ENCODE data around the gene PLCB2.

Gene PLCB2

DNA sequence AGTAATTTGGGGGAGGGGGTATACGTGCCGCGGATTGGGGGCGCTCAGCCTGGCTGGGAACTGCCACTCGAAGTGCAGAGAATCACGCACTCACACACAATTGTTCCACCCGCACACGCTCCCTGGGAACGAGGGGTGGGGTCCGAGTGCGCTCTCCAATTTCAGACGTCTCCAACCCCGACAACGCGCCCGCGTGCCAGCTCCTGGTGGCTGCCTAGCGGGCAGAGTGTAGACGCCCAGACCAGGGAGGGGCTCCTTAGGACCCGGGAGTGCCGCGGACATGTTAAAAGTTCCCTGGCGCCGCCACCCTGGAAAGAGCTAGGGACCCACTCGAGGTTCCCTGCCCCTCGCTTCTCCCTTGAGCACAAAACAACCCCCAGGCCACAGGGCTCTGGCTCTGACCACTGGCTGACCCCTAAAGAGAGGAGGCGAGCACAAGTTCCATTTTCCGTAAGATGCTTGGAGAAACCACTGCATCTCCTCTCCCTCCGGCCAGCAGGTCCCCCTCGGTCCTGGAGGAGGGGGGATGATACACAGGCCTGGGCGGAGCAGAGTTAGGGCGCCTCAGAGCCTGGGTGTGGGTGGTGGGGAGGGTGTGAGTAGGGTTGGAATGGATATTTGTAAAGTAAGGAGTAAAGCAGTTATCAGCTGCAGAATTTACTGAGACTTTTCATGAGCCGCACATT is 24.0 kb downstream of the PLCB2 start:
- no peak for DNase-seq

DNA sequence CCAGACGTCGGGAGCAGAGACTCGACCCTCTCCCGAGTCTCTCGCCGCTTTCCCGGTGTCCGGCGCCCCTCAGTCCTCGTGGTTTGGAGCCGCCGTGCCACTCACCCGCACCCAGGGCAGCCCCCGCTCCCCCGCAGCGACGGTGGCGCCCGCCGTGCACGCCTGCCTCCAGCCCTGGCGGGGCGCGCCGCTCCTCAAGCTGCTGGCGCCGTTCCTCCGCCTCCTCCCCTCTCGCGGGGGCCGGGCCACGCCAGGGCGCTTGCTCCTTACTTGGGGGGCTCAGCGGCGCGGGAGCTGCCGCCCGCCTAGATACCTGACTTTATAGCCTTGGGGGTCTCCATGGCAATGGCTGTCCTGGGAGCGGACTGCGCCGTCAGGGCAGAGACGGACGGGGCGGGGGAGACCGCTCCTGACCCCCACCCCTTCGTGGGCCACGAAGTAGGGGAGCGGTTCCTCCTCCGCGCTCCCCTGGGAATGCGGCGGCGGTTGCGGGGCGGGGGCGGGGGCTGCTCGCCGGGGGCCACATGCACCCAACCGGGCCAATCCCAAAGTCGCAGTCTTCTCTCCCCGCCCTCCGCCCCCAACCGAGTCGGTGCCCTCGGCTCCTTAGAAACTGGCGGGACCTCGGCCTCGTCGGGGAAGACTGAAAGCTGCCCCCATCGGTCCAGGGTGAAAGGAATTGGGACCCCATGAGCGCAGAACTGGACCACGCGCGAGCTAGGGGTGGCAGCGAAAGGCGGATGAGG is 24.7 kb downstream of the PLCB2 start, which contains the start of gene ANKRD63:
Gene ANKRD63 (minus strand): TSS at position 196 of the 746 bp plus-strand sequence. CDS start 478 bp downstream, outside the sequence.
- peak; percentile 59 for DNase-seq

DNA sequence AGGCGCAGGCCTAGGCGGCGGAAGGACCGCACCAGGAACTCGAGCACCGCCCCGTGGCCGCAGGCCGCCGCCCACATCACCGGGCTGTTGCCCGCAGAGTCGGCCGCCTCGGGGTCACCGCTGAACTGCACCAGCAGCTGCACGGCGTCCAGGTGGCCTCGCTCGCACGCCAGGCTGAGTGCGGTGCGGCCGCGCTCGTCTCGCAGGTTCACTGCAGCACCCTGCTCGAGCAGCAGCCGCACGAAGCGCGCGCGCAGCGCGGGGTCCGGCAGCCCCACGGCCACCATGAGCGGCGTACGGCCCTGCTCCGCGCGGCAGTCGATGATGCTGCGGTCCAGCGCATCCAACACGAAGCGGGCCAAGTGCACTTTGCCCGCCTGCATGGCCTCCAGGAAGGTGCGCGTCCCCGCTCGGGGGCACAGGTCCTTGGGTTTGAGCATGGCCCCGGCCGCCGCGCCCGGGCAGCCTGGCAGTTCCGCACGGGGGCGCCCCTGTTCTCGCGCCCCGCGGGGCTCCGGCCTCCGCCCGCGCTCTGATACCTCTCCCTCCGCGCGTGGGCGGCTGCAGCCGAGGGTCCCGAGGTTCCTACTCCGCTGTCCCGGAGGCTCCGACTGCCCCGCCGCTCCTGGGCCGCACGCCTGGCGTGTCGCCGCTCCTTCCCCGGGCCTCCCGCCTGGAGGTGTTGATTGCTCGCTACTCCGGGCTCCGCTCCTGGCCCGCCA is 25.4 kb downstream of the PLCB2 start:
- peak; percentile 68 for DNase-seq

GRCh38 chr15:40281801-40282146 is 26.0 kb downstream of the PLCB2 start:
- no peak for DNase-seq

- DNase-seq: no peak
Observed at GRCh38 chr15:40281057-40281800, 26.5 kb downstream of the PLCB2 start.

DNA sequence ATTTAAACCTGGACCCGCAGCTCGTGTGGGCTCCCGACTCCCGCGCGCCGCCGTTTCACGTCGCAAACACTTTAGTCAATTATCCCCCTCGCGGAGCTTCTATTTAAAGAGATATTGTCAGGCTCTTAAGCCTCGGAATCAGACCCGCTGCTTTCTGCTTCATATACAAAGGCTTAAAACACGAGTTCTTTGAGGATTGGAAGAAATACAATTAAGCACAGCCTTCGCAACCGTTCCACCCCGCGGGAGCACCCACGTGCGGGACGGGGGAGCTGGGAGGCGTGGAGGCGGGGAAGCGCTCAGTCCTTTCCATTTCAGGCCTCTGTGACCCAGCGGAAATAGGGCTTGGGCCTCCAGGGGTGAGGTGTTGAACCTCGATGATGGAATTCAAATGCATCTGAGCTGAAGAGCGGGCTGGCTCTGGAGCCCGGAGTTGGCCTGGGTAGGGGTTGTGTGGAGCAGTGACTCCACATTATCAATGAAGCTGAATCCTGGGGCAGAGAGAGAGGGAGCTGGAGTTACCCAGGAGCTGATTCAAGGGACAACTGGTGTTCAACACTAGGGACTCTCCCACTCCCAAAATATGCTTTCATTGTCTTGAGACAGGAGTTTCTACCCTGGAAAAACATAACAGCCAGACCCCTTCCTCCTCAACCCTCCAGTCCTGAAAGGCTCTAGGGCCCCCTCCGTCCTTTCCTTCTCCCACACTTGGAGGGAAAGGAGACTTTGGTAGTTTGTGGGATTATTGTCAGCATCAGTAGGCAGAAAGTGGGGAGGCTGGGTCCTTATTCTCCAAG is 27.3 kb downstream of the PLCB2 start:
- DNase-seq: no peak

- peak; percentile 82 for DNase-seq
Observed at GRCh38 chr15:40279437-40280141, 28.1 kb downstream of the PLCB2 start.

- no peak for DNase-seq
Observed at GRCh38 chr15:40278026-40278425, 29.7 kb downstream of the PLCB2 start.

DNA sequence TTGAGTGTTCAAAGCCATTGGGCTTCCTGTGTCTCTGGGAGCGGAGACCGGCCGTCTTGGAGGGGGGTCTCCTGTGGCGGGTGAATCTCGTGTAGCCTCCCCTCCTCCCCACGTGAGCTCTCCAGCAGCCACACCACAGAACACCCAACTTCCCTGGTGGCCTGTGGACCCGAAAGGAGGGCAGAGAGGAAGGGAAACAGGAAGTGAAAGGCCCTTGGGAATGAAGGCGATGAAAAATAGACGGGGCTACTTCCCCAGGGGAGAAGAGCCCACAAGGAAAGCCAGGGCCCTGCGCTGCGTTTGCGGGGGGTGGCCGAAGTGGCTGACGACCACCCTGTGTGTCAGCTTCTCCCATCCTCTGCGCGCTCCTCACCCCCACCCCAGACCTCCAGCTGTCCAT is 30.3 kb downstream of the PLCB2 start:
- no peak for DNase-seq

DNA sequence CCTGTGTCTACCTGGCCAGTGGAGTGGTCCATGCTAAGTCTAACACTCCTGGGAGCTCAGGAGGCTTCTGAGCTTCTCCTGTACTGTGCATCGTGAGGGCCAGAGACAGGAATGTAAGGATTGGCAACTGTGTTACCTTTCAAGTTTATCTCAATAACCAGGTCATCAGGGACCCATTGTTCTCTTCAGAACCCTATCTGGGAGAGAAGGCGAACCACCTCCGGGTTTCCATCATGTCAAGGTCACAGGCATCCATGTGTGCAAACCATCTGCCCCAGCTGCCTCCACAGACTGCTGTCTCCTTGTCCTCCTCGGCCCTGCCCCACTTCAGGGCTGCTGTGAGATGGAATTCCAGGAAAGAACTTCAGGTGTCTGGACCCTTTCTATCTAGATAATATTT is 30.8 kb downstream of the PLCB2 start:
- DNase-seq: no peak

DNA sequence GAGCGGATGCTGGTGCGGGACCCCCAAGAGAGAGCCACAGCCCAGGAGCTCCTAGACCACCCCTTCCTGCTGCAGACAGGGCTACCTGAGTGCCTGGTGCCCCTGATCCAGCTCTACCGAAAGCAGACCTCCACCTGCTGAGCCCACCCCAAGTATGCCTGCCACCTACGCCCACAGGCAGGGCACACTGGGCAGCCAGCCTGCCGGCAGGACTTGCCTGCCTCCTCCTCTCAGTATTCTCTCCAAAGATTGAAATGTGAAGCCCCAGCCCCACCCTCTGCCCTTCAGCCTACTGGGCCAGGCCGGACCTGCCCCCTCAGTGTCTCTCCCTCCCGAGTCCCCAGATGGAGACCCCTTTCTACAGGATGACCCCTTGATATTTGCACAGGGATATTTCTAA is 31.8 kb downstream of the PLCB2 start:
- no peak for DNase-seq

DNA sequence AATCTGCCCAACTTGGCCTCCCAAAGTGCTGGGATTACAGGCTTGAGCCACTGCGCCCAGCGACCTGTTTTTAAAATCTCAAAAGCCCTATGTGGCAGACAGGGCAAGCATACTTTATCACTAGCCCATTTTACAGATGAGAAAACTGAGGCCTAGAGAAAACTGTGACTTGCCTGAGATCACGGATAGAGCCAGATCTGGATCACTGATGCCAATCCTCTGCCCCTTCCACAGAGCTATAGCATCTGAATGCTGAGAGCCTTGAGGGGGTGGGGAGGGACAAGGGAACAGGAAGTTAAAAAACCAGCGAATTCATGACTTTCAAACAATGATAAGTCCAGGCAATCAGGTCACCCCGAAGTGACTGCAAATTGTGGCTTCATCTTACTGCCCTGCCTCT is 32.2 kb downstream of the PLCB2 start:
- no peak for DNase-seq

GRCh38 chr15:40274350-40275274 is 33.1 kb downstream of the PLCB2 start:
- DNase-seq: peak; percentile 91

- no peak for DNase-seq
Observed at GRCh38 chr15:40273428-40273827, 34.3 kb downstream of the PLCB2 start.

GRCh38 chr15:40272485-40273056 is 35.2 kb downstream of the PLCB2 start:
- DNase-seq: peak; percentile 18

DNA sequence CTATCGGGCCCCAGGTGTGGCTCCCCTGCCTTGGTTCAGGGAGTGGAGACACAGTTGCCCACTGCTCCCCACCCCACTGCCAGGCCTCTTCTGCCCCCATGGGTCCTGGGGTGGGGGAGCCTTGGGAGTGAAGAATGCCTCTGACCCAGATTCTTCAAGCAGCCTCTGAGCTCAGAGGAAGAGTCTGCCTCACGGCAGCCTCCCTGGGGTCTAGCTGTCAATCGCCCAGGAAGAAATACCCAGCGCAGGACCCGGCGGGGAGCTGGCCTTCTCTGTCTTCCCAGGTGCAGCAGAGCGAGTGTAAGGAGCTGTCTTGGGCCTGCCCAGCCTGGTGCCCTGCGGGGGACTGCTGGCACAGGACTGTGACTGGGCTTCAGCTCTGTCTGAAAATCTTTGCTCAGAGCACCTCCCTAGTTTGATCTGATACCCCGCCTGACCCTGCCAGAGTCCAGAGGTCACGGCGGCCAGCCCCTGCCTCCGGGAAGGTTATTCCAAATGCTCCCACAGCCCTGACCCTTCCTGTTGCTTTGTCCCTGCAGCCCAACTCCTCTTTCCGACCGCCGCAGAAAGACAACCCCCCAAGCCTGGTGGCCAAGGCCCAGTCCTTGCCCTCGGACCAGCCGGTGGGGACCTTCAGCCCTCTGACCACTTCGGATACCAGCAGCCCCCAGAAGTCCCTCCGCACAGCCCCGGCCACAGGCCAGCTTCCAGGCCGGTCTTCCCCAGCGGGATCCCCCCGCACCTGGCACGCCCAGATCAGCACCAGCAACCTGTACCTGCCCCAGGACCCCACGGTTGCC is 35.9 kb downstream of the PLCB2 start:
- DNase-seq: no peak

DNA sequence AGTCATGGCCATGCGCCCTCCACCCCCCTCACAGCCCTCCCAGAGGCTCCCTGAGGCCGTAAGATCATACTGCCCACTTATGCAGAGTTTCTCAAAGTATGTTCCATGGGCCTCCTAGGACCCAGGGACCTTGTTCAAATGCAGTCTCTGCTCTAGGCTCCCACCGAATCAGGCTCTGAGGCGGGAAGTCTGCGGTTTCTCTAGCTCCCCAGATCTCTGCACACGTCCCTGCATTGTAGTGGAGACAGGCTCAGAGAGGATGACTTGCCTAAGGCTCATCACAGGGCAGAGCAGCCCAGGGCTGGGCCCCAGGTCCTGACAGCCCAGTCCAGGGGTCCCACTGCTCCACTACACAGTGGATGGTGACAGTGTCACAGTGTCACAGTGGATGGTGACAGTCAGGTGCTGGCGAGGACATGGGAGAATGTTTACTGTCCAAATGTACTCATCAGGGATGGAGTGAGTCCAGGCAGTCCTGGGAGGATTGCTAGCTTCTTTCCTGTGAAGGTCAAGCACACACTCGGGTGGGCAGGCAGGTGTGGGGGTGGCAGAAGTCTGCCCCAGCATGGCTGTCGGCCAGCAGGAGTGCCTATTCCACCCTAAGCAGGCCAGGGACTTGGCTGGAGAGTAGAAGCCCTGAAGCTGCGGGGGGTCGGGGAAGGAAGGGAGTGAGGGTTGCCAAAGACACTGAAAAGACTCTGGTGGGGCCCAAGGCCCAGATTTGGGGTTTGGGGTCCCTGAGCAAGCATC is 37.3 kb downstream of the PLCB2 start:
- DNase-seq: no peak

DNA sequence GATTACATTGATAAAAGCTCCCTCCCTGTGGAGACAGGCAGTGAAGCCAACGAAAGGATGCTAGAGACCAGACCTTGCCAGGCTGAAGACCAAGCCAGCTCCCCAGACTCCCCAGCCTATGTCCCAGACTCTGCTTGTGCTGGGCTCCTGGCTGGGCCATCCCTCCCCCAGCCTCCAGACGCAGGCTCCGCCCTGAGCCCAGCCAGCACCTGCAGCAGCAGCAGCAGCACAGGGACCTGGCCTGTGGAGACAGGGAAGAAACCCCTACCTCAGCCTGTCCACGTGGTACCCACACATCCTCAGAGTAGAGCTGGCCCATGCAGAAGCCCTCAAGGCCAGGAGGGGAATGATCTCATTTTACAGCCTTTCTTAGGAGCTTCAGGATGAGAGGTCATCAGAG is 38.1 kb downstream of the PLCB2 start:
- no peak for DNase-seq

Measured in CD4-positive, alpha-beta T cell treated with Interleukin-17A for 4 hours (primary cell).